ENCODE results near the gene NUDT1.

- TF ChIP-seq CTCF (IDR thresholded peaks at IDR 0.05), result no peak
- TF ChIP-seq EP300 (IDR thresholded peaks at IDR 0.05), result peak in 1 of 2 donors; percentile 47
- TF ChIP-seq POLR2A (IDR thresholded peaks at IDR 0.05), result no peak
These were observed 57.3 kb downstream of the NUDT1 start for GRCh38 chr7:2299131-2299829.
